ENCODE results near the gene FFAR4.

DNA sequence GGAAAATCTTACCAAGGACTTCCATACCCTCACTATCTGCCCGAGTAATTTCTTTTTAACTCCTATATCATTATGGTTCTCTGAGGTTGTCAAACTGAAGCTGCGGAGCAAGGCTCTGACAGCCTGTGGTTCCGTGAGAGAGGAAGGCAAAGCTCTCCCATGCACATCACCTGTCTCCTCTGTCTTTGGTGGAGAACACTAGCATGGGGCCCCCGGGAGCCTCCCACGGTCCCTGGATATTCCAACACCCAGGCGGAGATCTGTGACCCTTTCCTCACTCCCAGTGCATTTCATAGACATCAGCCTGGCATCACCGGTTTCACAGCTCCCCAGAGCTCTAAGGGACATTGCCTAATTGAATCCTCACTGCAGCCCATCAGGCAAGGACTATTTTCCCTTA lies 24.2 kb downstream of the FFAR4 start:
- TF ChIP-seq, protein P1, sequence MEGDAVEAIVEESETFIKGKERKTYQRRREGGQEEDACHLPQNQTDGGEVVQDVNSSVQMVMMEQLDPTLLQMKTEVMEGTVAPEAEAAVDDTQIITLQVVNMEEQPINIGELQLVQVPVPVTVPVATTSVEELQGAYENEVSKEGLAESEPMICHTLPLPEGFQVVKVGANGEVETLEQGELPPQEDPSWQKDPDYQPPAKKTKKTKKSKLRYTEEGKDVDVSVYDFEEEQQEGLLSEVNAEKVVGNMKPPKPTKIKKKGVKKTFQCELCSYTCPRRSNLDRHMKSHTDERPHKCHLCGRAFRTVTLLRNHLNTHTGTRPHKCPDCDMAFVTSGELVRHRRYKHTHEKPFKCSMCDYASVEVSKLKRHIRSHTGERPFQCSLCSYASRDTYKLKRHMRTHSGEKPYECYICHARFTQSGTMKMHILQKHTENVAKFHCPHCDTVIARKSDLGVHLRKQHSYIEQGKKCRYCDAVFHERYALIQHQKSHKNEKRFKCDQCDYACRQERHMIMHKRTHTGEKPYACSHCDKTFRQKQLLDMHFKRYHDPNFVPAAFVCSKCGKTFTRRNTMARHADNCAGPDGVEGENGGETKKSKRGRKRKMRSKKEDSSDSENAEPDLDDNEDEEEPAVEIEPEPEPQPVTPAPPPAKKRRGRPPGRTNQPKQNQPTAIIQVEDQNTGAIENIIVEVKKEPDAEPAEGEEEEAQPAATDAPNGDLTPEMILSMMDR (conservative IDR thresholded peaks at IDR 0.05; ENCODE audit: low read depth, low read length) = no peak
- TF ChIP-seq EZH2 (IDR thresholded peaks at IDR 0.05; ENCODE audit: borderline replicate concordance, low read depth, low read length, poor library complexity, severe bottlenecking) = no peak

All from A673 (cell line).